Endometrium (tissue), 2 donors: ENCODE data around the gene PLXNA3.

Experiments
- FAIRE-seq: peaks from 2 replicates; lab custom pipeline; 2012; peaks lifted over from hg19 to GRCh38; lab: Jason Lieb, UNC
- donor health status: control.
- donor health status: control.

The PLXNA3 gene

DNA sequence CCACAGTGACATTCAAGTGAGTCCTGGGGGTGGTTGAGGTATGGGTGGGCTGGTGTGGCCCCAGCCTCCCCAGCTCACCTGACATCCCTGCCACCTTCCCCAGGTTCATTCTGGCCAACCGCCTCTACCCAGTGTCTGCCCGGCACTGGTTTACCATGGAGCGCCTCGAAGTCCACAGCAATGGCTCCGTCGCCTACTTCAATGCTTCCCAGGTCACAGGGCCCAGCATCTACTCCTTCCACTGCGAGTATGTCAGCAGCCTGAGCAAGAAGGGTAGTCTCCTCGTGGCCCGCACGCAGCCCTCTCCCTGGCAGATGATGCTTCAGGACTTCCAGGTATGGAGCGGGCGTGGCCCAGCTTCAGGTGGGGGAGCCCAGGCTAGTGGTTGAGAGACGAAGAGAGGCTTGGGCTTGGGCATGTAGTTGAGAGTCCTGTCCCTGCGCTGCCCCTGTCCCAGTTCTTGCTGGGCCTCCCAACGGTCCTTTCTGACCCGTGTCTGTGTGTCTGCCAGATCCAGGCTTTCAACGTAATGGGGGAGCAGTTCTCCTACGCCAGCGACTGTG is 22.8 kb upstream of the PLXNA3 start:
- no peak for FAIRE-seq

DNA sequence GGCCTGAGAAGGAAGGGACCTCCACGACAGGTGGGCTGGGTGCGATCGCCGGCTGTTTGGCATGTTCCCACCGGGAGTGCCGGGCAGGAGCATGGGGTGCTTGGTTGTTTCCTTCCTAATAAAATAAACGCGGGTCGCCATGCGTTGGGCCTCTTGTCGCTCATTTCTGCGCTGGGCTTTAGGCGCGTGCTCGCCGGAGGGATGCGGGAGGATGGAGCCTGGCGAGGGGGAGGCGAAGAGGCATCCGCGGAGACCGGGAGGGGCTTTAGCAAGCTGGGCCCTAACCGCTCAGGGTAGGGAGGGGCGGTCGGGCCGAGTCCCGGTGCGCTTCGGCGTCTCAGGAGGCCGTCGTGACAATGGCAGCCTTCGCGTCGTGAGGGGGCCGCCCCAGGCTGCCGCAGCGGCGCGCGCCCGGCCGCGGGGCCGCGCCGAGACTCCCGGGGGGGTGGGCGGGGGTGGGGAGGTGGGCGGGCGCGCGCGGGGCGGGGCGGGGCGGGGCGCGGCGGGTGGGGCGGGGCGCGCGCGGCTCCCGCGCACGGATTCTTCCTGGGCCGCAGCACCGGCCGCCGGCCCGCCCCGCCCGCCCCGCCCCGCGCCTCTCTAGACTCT is 21.6 kb upstream of the PLXNA3 start:
- FAIRE-seq, result no peak

DNA sequence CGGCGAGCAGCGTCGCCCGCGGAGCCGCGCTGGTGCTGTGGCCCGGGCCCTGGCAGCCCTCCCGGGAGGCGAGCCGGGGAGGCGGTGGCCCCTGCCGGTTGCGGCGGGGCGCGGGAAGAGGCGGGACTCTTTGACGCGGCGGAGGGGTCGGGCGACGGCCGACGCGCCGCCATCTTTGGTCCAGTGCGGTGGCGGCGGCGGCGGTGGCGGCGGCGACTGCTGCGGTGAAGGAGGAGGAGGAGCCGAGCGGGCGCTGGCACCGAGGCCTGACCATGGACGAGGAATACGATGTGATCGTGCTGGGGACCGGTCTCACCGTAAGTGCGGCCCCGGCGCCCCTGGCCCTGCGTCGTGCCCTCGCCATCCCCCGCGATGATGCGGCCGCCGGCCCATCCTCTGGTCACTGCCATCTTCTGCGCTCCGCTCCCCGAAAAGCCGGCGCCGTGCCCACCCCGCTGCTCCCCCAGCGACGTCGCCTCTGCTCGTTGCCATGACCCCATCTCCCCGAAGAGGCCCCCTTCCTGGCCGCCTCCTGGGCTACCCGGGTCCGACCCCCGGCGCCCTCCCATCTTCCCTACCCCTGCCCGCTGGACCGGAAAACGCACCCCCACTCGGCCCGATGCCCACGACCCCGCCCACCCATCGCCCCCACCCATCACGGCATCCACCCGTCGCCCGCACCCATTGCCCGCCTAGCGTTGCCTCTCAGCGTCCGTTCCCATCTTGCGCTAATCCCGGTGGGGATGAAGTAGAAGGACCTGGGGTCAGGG is 20.9 kb upstream of the PLXNA3 start, which contains the start of gene GDI1:
TSS of gene GDI1 (plus strand) at position 172 of the 770 bp plus-strand sequence. CDS start at position 273, 101 bp downstream.
- no peak for FAIRE-seq

DNA sequence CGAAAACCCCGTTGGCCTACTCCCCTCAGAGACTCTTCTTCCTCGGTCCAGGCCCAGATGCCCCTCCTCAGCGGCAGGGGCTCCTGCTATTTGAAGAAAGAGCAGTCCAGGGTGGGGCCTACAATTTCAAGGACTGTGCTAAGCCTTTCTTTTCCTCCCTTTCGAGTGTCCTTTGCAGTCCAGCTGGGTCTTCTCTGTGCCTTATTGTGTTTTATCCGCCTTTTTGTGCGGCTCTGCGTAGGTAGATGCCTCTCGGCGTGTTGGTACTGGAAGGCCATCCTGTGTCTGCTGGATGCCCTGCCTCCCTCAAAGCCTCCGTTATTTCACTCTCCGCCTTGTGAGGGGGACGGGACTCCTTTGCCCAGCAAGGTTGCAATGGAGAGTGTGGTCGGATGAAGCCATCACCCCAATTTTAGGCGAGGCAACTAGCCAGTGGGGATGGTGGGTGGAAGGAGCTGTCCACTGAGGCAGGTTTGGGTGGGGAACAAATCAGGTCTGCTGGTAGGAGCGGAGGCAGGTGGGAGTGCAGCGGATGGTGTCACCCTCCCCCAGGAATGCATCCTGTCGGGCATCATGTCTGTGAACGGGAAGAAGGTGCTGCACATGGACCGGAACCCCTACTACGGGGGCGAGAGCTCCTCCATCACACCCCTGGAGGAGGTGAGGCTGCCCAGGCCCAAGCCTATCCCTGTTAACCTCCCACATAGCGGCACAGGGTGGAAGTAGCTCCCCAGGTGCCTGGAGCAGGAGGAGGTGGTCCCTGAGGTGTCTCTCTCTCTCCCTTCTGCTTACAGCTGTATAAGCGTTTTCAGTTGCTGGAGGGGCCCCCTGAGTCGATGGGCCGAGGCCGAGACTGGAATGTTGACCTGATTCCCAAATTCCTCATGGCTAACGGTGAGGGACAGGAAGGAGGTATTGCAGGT is 19.8 kb upstream of the PLXNA3 start:
- FAIRE-seq, result no peak

DNA sequence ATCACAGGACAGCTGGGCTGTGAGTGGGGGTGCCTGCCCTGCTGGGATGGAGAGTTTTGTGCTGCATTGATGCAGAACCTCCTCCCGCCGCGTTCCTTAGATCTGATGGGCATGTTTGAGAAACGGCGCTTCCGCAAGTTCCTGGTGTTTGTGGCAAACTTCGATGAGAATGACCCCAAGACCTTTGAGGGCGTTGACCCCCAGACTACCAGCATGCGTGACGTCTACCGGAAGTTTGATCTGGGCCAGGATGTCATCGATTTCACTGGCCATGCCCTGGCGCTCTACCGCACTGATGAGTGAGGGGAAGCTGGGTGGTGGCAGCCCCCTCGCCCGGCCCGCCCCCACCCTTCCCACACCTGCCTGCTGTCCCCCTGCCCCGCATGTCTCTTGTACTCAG is 18.2 kb upstream of the PLXNA3 start:
- FAIRE-seq, result no peak

DNA sequence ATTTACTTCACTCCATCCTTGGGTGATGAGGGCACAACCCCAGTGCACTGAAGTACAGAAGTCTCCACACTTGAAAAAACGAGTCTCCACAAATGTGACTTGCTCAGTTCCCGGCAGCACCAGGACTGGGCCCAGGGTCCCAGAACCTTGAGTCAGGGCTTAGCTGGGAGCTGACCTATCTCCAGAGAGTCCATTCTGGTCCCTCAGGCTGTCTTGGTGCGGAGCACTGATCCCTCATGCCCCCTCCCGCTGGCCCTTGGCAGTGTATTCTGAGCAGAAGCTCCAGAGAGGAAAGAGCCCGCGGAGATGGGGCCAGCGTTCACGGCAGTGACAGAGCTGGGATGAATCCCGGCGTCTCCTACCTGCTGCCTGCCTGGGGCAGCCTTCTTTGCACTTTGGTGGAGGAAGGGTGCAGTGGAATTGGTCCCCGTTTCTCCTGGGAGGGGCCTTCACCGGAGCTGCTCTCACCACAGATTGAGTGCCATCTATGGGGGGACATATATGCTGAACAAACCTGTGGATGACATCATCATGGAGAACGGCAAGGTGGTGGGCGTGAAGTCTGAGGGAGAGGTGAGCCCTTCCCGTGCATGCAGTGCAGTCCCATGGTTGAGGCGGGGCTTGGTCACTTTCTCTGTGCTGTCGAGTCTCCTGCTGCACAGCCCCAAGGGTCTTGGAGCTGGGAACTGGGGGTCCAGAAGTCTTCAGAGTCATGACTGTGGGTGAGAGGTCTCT is 17.3 kb upstream of the PLXNA3 start:
- FAIRE-seq, result no peak

DNA sequence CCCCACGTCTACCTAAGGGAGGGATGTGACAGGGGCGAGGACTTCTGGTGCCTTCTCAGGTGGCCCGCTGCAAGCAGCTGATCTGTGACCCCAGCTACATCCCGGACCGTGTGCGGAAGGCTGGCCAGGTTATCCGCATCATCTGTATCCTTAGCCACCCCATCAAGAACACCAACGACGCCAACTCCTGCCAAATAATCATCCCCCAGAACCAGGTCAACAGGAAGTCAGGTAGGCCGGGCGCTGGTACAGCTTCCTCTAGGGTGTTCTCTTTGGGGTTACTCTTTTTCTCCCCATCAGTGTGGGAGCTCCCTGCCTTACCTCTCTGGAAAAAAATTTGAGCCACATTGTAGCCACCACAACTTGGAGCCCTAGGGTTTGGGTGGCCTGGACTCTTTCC is 16.5 kb upstream of the PLXNA3 start:
- no peak for FAIRE-seq

DNA sequence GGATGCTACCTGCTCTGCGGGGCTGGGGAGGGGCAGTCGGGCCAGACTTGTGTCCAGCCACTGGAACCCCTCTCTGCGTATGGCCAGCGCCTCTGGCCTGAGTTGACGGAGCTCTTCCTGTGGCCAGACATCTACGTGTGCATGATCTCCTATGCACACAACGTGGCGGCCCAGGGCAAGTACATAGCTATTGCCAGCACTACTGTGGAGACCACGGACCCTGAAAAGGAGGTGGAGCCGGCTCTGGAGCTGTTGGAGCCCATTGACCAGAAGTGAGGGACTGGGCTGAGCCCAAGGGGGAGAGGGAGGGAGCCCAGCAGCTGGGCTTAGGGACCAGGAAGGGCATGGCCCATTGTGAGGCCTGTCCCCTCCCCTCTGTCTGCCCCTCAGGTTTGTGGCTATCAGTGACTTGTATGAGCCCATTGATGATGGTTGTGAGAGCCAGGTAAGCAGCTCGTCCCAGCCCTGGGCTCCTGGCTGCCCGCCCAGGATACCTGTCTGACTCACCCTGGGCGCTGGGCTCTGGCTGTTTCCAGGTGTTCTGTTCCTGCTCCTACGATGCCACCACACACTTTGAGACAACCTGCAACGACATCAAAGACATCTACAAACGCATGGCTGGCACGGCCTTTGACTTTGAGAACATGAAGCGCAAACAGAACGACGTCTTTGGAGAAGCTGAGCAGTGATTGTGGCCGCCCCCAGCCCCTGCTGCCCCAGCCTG is 15.9 kb upstream of the PLXNA3 start:
- no peak for FAIRE-seq

DNA sequence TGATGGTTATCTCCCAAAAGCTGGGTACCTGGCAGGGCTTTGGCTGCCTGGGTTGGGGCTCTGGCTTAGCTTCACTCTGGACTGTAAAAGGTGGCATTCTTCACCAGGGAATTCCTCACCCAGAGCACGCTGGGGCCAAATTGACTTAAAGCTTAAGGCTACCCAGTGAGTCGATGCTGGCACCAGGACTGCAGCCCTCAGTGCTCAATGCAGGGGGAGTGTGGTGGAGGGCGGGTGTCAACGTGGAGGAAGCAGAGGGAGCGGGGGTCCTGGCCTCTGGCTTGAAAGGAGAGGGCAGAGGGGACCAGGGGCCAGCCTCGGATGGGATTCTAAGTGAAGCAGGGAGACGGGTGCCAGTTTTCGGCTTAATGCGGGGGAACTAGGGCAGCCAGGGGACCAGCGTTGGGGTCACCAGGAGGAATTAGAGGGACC is 14.6 kb upstream of the PLXNA3 start:
- FAIRE-seq, result no peak

DNA sequence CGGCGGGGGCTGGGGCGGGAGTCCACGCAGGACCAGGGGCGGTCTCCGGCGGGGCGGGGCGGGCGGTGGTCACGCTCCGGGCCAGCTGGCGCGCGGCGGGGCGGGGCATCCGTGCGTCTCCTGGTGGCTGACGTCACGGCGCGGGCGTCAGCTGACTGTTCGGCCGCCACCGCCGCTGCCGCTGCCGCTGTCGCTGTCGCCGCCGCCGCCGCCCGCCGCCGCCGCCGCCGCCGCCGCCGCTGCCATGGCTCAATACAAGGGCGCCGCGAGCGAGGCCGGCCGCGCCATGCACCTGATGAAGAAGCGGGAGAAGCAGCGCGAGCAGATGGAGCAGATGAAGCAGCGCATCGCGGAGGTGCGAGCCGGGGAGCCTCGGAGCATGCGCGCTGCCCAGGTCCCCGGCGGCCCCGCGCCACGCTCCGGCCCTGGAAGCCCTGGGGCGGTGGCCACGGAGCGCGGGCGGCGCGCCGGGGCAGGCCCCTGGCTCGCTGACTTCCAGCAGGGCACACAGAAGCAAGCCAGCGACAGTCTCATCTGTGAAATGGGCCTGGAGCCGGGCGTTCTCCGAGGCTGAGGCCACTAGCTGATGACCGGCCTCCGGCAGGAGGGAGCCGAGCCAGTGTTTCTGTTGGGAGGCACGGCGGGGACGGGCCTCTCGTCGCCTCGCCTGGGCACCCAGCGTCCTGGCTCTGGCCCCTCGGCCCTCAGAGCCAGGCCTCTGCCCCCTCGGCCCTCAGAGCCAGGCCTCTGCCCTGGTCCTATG is 13.9 kb upstream of the PLXNA3 start, which contains the start of gene FAM50A:
TSS of gene FAM50A (plus strand) at position 150 of the 763 bp plus-strand sequence. CDS start at position 245, 95 bp downstream.
- FAIRE-seq, result no peak

DNA sequence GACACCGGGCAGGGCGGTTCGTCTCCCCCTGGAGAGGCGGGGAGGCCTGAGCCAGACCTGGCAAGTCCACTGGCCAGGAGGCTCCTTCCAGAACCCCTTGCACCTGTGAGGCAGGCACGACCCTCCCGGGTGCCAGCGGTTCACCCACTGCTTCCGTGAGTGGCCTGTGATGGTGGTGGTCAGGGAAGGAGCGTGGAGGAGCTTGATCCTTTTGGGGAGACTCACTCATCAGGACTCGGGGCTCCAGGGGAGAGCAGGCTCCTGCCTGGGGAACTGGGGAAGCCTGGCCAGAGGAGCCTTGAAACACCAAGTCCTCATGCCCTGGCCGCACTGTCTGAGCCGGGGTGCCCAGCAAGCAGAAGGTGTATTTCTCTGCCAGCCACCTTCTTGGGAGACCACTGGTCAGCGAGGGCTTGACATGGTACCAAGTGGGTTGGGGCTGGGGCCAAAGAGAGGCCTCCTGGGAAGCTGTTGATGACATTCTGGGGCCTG is 13.3 kb upstream of the PLXNA3 start:
- no peak for FAIRE-seq

DNA sequence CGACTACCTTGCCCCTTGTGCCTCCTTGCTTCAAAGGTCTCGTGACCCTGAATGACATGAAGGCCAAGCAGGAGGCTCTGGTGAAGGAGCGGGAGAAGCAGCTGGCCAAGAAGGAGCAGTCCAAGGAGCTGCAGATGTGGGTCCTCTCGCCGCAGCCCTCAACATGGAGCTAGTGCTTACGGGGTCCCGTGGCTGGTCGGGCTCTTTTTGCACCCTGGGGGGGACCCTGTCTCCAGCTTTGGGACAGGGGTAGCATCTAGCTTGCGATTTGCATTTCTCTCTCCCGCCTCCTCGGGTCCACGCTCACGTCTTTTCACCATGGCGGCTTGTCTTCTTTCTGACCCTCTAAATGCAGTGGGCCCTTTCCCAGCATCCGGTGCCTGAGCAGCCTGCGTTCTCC is 12.3 kb upstream of the PLXNA3 start:
- no peak for FAIRE-seq

DNA sequence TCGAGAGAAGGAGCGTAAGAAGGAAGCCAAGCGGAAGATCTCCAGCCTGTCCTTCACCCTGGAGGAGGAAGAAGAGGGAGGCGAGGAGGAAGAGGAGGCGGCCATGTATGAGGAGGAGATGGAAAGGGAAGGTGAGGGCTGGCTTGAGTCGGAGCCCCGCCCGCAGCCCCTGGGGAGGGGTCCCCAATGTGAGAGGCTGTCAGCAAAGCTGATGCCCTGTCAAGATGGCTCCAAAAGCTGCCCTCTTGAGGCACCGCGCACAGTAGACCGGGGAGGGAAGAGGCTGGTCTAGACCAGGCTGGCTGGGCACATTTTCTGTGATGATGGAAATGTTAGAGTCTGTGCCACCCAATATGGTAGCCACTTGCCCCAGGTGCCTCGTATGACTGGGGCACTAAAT is 11.7 kb upstream of the PLXNA3 start:
- no peak for FAIRE-seq

DNA sequence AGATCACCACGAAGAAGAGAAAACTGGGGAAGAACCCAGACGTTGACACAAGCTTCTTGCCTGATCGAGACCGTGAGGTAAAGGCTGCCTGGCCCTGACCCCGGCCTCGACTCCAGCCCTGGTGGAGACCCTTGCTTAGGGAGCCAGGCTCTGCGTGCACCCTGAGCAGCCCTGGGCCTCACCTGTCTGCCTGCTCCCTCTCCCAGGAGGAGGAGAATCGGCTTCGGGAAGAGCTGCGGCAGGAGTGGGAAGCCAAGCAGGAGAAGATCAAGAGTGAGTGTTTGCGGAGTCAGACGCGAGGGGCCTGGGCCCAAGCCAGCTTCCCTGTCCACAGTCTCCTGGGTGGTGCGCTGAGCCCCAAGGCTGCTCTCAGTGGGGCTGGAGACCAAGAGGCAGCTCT is 9.6 kb upstream of the PLXNA3 start:
- FAIRE-seq, result no peak

DNA sequence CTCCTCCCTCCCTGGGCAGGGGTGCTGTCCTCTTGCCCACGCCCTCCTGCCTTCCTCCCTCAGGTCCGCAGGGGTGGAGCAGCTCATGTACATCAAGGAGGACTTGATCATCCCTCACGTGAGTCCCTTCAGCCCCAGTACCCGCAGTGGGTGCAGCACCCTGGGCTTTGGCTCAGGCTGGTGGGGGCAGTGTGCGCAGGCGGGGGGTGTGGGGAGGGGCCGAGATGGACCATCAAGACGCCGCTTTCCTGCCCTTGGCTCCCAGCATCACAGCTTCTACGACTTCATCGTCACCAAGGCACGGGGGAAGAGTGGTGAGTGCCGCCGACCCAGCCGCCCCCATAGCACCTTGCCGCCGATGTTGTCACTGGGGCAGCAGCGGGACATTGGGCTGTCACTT is 8.5 kb upstream of the PLXNA3 start:
- FAIRE-seq, result no peak

DNA sequence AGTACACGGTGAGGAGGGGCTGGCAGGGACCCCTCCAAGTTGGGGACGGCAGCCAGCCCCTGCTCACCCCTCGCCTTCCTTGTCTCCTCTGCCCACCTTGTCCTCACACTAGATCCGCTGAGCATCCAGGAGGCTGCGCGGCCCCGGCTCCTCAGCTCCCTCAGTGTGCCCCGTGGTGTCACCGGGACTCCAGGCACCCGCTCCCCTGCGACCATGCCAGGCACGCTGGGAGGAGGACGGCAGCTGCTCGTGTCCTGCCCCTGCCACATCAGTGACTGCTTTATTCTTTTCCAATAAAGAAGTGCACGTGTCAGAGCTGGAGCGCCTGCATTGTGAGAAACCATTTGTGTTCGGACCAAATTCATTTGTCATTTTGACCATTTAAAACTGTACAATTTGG is 7.8 kb upstream of the PLXNA3 start:
- FAIRE-seq, result no peak

DNA sequence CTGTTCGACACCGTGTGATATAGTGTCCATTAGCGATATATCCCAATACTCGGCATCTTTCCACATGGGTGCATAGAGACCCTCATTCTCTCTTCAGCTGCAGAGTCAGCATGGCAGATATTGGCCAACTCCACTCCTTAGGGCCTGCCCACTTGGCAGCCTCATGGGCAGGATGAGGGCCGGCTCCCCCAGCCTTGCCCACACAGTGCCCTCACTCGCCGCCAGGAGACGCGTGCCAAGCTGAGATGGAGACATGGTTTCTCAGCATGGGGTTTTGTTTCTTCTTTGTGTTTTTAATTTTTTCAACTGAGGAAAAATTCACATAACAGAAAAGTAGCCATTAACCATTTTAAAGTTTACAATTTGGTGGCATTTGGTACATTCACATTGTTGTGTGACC is 5.3 kb upstream of the PLXNA3 start:
- no peak for FAIRE-seq

DNA sequence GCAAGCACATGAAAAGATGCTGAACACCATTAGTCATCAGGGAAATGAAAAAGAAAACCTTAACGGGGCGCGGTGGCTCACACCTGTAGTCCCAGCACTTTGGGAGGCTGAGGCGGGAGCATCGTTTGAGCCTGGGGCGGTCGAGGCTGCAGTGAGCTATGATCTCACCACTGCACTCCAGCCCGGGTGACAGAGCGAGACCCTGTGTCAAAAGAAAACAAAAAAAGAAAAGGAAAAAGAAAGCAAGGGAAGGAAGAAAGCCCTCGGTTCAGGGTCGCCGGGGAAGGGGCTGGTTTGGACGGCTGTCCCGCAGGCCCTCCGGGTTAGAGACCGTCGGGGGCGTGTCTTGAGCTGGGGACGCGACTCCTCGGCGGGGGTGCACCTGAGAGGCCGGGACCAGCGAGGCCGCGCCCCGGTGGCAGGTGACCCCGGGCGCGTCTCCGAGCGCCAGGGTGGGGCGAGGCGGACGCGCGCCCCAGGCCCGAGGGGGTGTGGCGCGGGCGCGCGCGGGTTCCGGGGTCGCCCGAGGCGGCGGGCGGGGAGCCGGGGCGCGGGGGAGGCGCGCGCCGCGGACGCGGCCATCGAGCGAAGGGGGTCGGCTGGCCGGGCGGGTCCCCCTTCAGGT is 478 bp upstream of the PLXNA3 start:
- no peak for FAIRE-seq

DNA sequence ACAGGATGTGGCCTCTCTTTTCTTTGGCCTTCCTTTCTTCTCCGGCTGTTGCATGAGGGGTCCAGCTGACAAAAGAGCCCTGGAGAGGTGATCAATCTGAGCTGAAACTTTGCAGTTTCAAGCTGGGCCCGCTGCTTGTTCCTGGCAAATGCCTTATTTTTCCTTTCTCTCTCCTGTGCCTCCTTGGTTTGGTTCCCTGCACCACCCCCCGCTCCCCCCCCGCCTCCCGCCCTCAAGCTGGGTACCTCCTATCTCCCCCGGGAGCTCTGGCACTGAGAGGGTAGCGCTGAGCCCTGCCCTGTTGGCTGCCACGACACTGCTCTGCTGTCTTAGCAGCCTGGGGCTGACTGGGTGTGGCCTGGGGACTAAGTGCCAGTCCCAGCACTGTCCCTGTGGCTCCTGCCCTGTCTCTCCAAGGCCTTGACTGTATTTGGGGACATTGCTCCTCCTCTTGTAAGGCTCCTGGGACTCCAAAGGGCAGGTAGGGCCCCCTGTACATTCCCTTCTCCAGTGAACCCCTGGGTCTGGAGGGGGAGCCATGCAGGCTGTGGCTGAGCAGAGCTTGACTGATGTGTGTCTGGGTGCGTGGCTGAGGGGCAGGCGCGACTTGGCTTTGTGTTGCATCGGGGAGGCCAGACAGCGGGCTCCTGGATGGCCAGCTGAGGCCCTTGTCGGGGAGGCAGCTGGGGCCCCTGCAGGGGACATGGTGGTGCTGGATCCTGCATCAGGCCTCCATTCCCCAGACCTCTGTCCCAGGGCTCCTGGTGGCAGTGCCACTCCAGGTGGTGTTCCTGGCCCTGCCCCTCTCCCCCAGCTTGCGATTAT is 1.1 kb downstream of the PLXNA3 start:
- FAIRE-seq, result no peak
